Chondrocyte (in vitro differentiated cells): ENCODE results near the gene BRD9. TPM values are rescaled to one million over a fixed set of nuclear protein-coding genes. Genes with fewer than 3 reads are reported as not detected.
"Not testable (repeated sequence)": the region's sequence is repeated elsewhere in the genome, so short reads cannot be mapped to it uniquely, and the experiment has no call there.

Source experiments
- DNase-seq: peaks from one replicate; pipeline ENCODE4 v3.0.0; 2021; ENCODE audit warnings: mixed read lengths, low spot score
- H3K27ac Mint-ChIP-seq: one replicate; pipeline ENCODE4 v1.8.0; 2021; ENCODE audit warnings: mild to moderate bottlenecking, moderate library complexity, mixed read lengths; ENCODE audit not compliant: unreplicated experiment
- H3K27me3 Mint-ChIP-seq: 2 replicates; pipeline ENCODE4 v1.8.0; 2021; ENCODE audit warnings: low read depth, mixed read lengths
- H3K36me3 Mint-ChIP-seq: 2 replicates; pipeline ENCODE4 v1.8.0; 2021; ENCODE audit warnings: low read depth, mixed read lengths
- H3K4me1 Mint-ChIP-seq: 2 replicates; pipeline ENCODE4 v1.8.0; 2021; ENCODE audit warnings: low read depth, mild to moderate bottlenecking, mixed read lengths
- H3K4me3 Mint-ChIP-seq: one replicate; pipeline ENCODE4 v1.8.0; 2021; ENCODE audit warnings: mild to moderate bottlenecking, moderate library complexity, mixed read lengths; ENCODE audit not compliant: unreplicated experiment
- H3K9me3 Mint-ChIP-seq: 2 replicates; pipeline ENCODE4 v1.8.0; 2021; ENCODE audit warnings: low read depth, mixed read lengths
- long read RNA-seq: library from polyadenylated mRNA; stranded (forward); transcript quantifications from one replicate; pipeline ENCODE4 v2.0.0, GENCODE V29; 2021
- total RNA-seq: library from RNA; stranded (reverse); gene quantifications from 3 replicates; pipeline ENCODE4 v1.2.1, GENCODE V29; 2021
- TF ChIP-seq, protein P1 (sequence below): fragments of 200-600 bp; sonication (generic); IDR thresholded peaks from 2 replicates; pipeline ENCODE4 v1.5.0; 2021; ENCODE audit warnings: antibody characterized with exemption, mild to moderate bottlenecking, moderate library complexity

Gene BRD9
- total RNA-seq: 26.5 to 30.4 TPM (median 30.1 TPM) in 3 replicates
- long read RNA-seq, transcript BRD9-202 (16 exons, 2,156 nt): major isoform, 10 of 38 reads
- long read RNA-seq, partial matches to known transcripts: 8 of 38 reads
- long read RNA-seq, other reads (novel, unspliced or antisense): 20 of 38 reads

GRCh38 chr5:892394-893136 is at the start of gene BRD9, which contains the start of gene TRIP13:
BRD9 (minus strand) TSS chr5:892801; CDS start chr5:892657, 144 bp downstream.
TRIP13 (plus strand) TSS chr5:892884; CDS start chr5:892999, 115 bp downstream.
- peak; percentile 94 for DNase-seq

DNA sequence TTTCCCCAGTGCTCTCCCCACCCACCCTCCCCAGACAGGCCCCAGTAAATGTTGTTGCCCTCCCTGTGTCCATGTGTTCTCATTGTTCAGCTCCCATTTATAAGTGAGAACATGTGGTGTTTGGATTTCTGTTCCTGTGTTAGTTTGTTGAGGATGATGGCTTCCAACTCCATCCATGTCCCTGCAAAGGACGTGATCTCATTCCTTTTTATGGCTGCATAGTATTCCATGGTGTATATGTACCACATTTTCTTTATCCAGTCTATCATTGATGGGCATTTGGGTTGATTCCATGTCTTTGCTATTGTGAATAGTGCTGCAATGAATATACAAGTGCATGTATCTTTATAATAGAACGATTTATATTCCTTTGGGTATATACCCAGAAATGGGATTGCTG is 48.1 kb upstream of the BRD9 start:
- H3K36me3 Mint-ChIP-seq, H3K9me3 Mint-ChIP-seq, DNase-seq, H3K4me3 Mint-ChIP-seq, H3K27ac Mint-ChIP-seq, H3K4me1 Mint-ChIP-seq: not testable (repeated sequence)
- peaks cover 81% of the 10 kb centered on the region for H3K27me3 Mint-ChIP-seq

More at GRCh38 chr5:892394-893136, at the start of gene BRD9, which contains the start of gene TRIP13:
- H3K4me3 Mint-ChIP-seq: peak within 1 kb of the TSS; percentile 94
- peak within 1 kb of the TSS; percentile 93 for H3K27ac Mint-ChIP-seq
- no peaks in the 10 kb centered on the region for H3K9me3 Mint-ChIP-seq
- H3K36me3 Mint-ChIP-seq: peaks cover 6% of the 10 kb centered on the region
- TF ChIP-seq, protein P1, sequence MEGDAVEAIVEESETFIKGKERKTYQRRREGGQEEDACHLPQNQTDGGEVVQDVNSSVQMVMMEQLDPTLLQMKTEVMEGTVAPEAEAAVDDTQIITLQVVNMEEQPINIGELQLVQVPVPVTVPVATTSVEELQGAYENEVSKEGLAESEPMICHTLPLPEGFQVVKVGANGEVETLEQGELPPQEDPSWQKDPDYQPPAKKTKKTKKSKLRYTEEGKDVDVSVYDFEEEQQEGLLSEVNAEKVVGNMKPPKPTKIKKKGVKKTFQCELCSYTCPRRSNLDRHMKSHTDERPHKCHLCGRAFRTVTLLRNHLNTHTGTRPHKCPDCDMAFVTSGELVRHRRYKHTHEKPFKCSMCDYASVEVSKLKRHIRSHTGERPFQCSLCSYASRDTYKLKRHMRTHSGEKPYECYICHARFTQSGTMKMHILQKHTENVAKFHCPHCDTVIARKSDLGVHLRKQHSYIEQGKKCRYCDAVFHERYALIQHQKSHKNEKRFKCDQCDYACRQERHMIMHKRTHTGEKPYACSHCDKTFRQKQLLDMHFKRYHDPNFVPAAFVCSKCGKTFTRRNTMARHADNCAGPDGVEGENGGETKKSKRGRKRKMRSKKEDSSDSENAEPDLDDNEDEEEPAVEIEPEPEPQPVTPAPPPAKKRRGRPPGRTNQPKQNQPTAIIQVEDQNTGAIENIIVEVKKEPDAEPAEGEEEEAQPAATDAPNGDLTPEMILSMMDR: peak; percentile 37
- H3K27me3 Mint-ChIP-seq: no peaks in the 10 kb centered on the region
- H3K4me1 Mint-ChIP-seq: peaks cover 29% of the 10 kb centered on the region

DNA sequence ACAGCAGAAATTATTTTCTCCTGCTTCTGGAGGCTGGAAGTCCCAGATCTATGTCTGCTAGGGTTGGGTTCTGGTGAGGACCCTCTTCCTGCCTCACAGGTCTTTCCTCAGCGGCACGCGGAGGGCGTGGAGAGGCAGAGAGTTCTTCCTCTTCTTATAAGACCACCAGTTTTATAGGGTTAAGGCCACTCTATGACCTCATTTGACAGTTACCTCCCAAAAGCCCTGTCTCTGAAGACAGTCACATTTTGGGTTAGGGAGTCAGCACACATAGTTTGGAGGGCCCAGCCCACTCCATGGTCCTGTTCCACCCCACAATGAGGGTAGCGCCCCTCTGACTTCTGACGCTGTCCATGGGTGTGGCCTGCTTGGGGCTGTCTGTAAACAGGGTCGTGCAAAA is 46.8 kb upstream of the BRD9 start:
- Mint-ChIP-seq H3K27ac (no peak overlapping the region), H3K4me3 (no peak overlapping the region), H3K27me3 (peaks cover 74% of the 10 kb centered on the region), H3K4me1 (no peaks in the 10 kb centered on the region), H3K36me3 (peaks cover 1% of the 10 kb centered on the region), H3K9me3 (no peaks in the 10 kb centered on the region)
- no peak for DNase-seq
- TF ChIP-seq, protein P1: no peak

- Mint-ChIP-seq H3K27me3 (peaks cover 72% of the 10 kb centered on the region), H3K4me3 (no peak overlapping the region), H3K27ac (no peak overlapping the region), H3K9me3 (no peaks in the 10 kb centered on the region), H3K4me1 (no peaks in the 10 kb centered on the region), H3K36me3 (peaks cover 1% of the 10 kb centered on the region)
- no peak for DNase-seq
- TF ChIP-seq, protein P1: no peak
These were observed 44.7 kb upstream of the BRD9 start for GRCh38 chr5:937151-937924.

GRCh38 chr5:936149-937144 is 43.8 kb upstream of the BRD9 start:
- Mint-ChIP-seq H3K27ac (no peak overlapping the region), H3K4me1 (no peaks in the 10 kb centered on the region), H3K36me3 (peaks cover 1% of the 10 kb centered on the region), H3K9me3 (no peaks in the 10 kb centered on the region), H3K27me3 (peaks cover 74% of the 10 kb centered on the region), H3K4me3 (no peak overlapping the region)
- DNase-seq: no peak
- TF ChIP-seq, protein P1: no peak
